ENCODE measurements around the gene MFAP2.

Gene MFAP2

GRCh38 chr1:16926491-16927073, 53.8 kb downstream of the MFAP2 start:
- no peak for FAIRE-seq

- FAIRE-seq = no peak
Observed at GRCh38 chr1:16925635-16926490, 54.6 kb downstream of the MFAP2 start.

- no peak for FAIRE-seq
Observed at GRCh38 chr1:16924919-16925477, 55.4 kb downstream of the MFAP2 start.
